Nasal cavity respiratory epithelium epithelial cell of viscerocranial mucosa (primary cell): ENCODE results near the gene GPR153. TPM values are rescaled to one million over a fixed set of nuclear protein-coding genes. Genes with fewer than 3 reads are reported as not detected.

Source experiments
- total RNA-seq: library from RNA; depleted of rRNA; stranded (reverse); fragments of >200 nt; gene quantifications from 2 replicates; pipeline ENCODE4 v1.2.3, GENCODE V29; 2014

Gene GPR153
- total RNA-seq = 17.9 and 38.3 TPM in 2 replicates

GRCh38 chr1:6260961-6261614 lies at the start of gene GPR153:
Gene GPR153 (minus strand): TSS chr1:6261098. CDS start chr1:6254905, 6,193 bp downstream.

GRCh38 chr1:6243993-6244392 lies 16.9 kb downstream of the GPR153 start, which contains the start of gene HES3:
Gene HES3 (plus strand): TSS chr1:6244179. CDS start chr1:6244366, 187 bp downstream.

GRCh38 chr1:6205849-6206519 lies 54.9 kb downstream of the GPR153 start, which contains the start of gene RNF207:
Gene RNF207 (plus strand): TSS chr1:6206119. CDS start chr1:6206536, 417 bp downstream.

GRCh38 chr1:6199298-6200187 lies 61.4 kb downstream of the GPR153 start, which contains the start of gene RPL22:
Gene RPL22 (minus strand): TSS chr1:6199595. CDS start chr1:6199573, 22 bp downstream.

Other genes with a start within 250 kb of the GPR153 start
- gene KCNAB2, start 215.2 kb downstream of the GPR153 start, total RNA-seq = 1.7 and 2.3 TPM in 2 replicates
- under 0.01 and 0.07 TPM in 2 replicates for gene CHD5, start 80.8 kb downstream of the GPR153 start, total RNA-seq
- gene RPL22, start 61.5 kb downstream of the GPR153 start, total RNA-seq = 133 and 152 TPM in 2 replicates
- gene RNF207, start 55.0 kb downstream of the GPR153 start, total RNA-seq = 4.1 and 23.6 TPM in 2 replicates
- 72.8 and 81.2 TPM in 2 replicates for gene ICMT, start 25.1 kb downstream of the GPR153 start, total RNA-seq
- not detected in 2 replicates for gene HES3, start 16.9 kb downstream of the GPR153 start, total RNA-seq
- gene ACOT7, start 132.7 kb upstream of the GPR153 start, total RNA-seq = 62.5 and 76.2 TPM in 2 replicates
- 174 and 222 TPM in 2 replicates for gene HES2, start 158.8 kb upstream of the GPR153 start, total RNA-seq
- 2.4 and 43.2 TPM in 2 replicates for gene ESPN, start 163.7 kb upstream of the GPR153 start, total RNA-seq
- 11.3 and 20.5 TPM in 2 replicates for gene TNFRSF25, start 205.1 kb upstream of the GPR153 start, total RNA-seq
- 42.9 and 44.1 TPM in 2 replicates for gene PLEKHG5, start 230.6 kb upstream of the GPR153 start, total RNA-seq